GM12878 (cell line): ENCODE results near the gene MOGAT1. TPM values are rescaled to one million over a fixed set of nuclear protein-coding genes. Genes with fewer than 3 reads are reported as not detected.

Experiments used
- ATAC-seq: fragments of 200-7000 bp; cut with Tn5 transposase; 3 replicates; pipeline ENCODE4 v1.9.1; 2020; ENCODE audit warnings: mild to moderate bottlenecking, moderate library complexity
- BruUV-seq: library from RNA; stranded (reverse); fragments of 400-500 nt; replicated peaks from 2 replicates; lab custom pipeline; 2021; lab: Mats Ljungman, UMichigan
- CTCF ChIA-PET: fragments of 300-600 bp; sonication (Branson Sonifier 250); formaldehyde crosslinking; extraction: SDS; loops from one replicate; lab custom pipeline; 2021; ENCODE audit warnings: inconsistent platforms; lab: Yijun Ruan, JAX
- POLR2A ChIA-PET: fragments of 350-600 bp; formaldehyde crosslinking; extraction: SDS; loops from one replicate; lab custom pipeline; 2021; ENCODE audit warnings: inconsistent platforms; lab: Charles Lee
- RAD21 ChIA-PET: fragments of 300-600 bp; sonication (Branson Sonifier 250); formaldehyde crosslinking; loops from one replicate; lab custom pipeline; 2023; ENCODE audit warnings: antibody characterized with exemption; ENCODE audit not compliant: unreplicated experiment; lab: Charles Lee
- SMC1A ChIA-PET: fragments of 300-600 bp; sonication (Branson Sonifier 250); formaldehyde crosslinking; loops from one replicate; lab custom pipeline; 2023; ENCODE audit not compliant: unreplicated experiment, uncharacterized antibody; lab: Charles Lee
- DNase-seq: peaks from one replicate; pipeline ENCODE4 v3.0.0-alpha.2; 2011; ENCODE audit warnings: low read depth, low spot score
- FAIRE-seq: peaks from 3 replicates; lab custom pipeline; 2011; peaks lifted over from hg19 to GRCh38; lab: Jason Lieb, UNC
- H2AFZ ChIP-seq: 2 replicates; pipeline ENCODE4 v1.6.0; 2011; ENCODE audit warnings: low read depth, low read length, control low read depth; ENCODE audit not compliant: control insufficient read depth
- H3K27ac ChIP-seq: 2 replicates; pipeline ENCODE4 v1.5.1; 2011; ENCODE audit warnings: control low read depth; ENCODE audit not compliant: control insufficient read depth, insufficient read depth
- H3K27me3 ChIP-seq, 2 experiments: replicated peaks in 1 of 2; 2 replicates each; pipeline versions ENCODE4 v1.6.0 to v1.6.1; 2011; ENCODE audit warnings: low read length in 1 of 2; ENCODE audit not compliant: control insufficient read depth in 2 of 2, insufficient read depth in 2 of 2
- H3K36me3 ChIP-seq, 2 experiments: 2 replicates each; pipeline ENCODE4 v1.5.1; 2011; ENCODE audit warnings: low read length in 1 of 2; ENCODE audit not compliant: control insufficient read depth in 2 of 2, insufficient read depth in 2 of 2
- H3K4me1 ChIP-seq: 2 replicates; pipeline ENCODE4 v1.6.1; 2011; ENCODE audit warnings: mild to moderate bottlenecking, low read length, moderate library complexity, mixed read lengths; ENCODE audit not compliant: control insufficient read depth, insufficient read depth
- H3K4me2 ChIP-seq: 2 replicates; pipeline ENCODE4 v1.6.0; 2011; ENCODE audit warnings: control low read depth; ENCODE audit not compliant: control insufficient read depth, insufficient read depth
- H3K4me3 ChIP-seq: fragments of 200-600 bp; sonication (generic); 2 replicates; pipeline ENCODE4 v1.5.1; 2016
- H3K79me2 ChIP-seq: 2 replicates; pipeline ENCODE4 v1.6.0; 2011; ENCODE audit warnings: low read length; ENCODE audit not compliant: control insufficient read depth, insufficient read depth
- H3K9ac ChIP-seq: 2 replicates; pipeline ENCODE4 v1.8.0; 2011; ENCODE audit warnings: low read length, control low read depth, mixed read lengths; ENCODE audit not compliant: control insufficient read depth, insufficient read depth
- H3K9me3 ChIP-seq: replicated peaks from 3 replicates; pipeline ENCODE4 v1.5.1; 2011; ENCODE audit warnings: mild to moderate bottlenecking, low read length; ENCODE audit not compliant: control insufficient read depth, insufficient read depth
- H4K20me1 ChIP-seq: 2 replicates; pipeline ENCODE4 v1.6.0; 2011; ENCODE audit not compliant: control insufficient read depth, insufficient read depth
- EED ChIP-seq: sonication (generic); IDR thresholded peaks from 2 replicates; pipeline ENCODE4 v1.6.1; 2016; ENCODE audit warnings: antibody characterized with exemption, low read depth
- FOXM1 ChIP-seq: IDR thresholded peaks from 2 replicates; pipeline ENCODE4 v1.6.1; 2012; ENCODE audit warnings: low read depth, mild to moderate bottlenecking, inconsistent platforms, low read length, moderate library complexity
- HDAC2 ChIP-seq: fragments of 200-600 bp; sonication (generic); IDR thresholded peaks from 2 replicates; pipeline ENCODE4 v1.6.1; 2017
- IKZF2 ChIP-seq, 2 experiments: fragments of 450-650 bp; IDR thresholded peaks; 2 replicates each; pipeline ENCODE4 v1.6.1; 2017; ENCODE audit warnings: mild to moderate bottlenecking in 2 of 2, moderate library complexity in 2 of 2
- IRF4 ChIP-seq: IDR thresholded peaks from 2 replicates; pipeline ENCODE4 v1.6.1; 2011; ENCODE audit warnings: low read depth, low read length
- NFIC ChIP-seq: IDR thresholded peaks from 2 replicates; pipeline ENCODE4 v1.6.1; 2012; ENCODE audit warnings: low read depth, mild to moderate bottlenecking, inconsistent platforms, low read length, moderate library complexity
- NFXL1 ChIP-seq: fragments of 450-650 bp; IDR thresholded peaks from 2 replicates; pipeline ENCODE4 v1.6.1; 2017; ENCODE audit warnings: antibody characterized with exemption, mild to moderate bottlenecking, borderline replicate concordance
- NFYB ChIP-seq: IDR thresholded peaks from 2 replicates; pipeline ENCODE4 v1.6.1; 2011; ENCODE audit warnings: low read depth, mild to moderate bottlenecking, low read length, improper control_type of control experiment, moderate library complexity; ENCODE audit not compliant: insufficient read depth
- SIN3A ChIP-seq: IDR thresholded peaks from 2 replicates; pipeline ENCODE4 v1.6.1; 2012; ENCODE audit warnings: low read depth, low read length, improper control_type of control experiment
- SPI1 ChIP-seq: IDR thresholded peaks from 2 replicates; pipeline ENCODE4 v1.6.1; 2011; ENCODE audit warnings: low read depth, mild to moderate bottlenecking, low read length, moderate library complexity, borderline replicate concordance; ENCODE audit not compliant: insufficient read depth
- WRNIP1 ChIP-seq: IDR thresholded peaks from 2 replicates; pipeline ENCODE4 v1.6.1; 2011; ENCODE audit warnings: low read depth, low read length, improper control_type of control experiment, borderline replicate concordance
- ZNF274 ChIP-seq: IDR thresholded peaks from one replicate; pipeline ENCODE4 v1.8.0; 2011; ENCODE audit not compliant: insufficient read length, insufficient read depth
- ZSCAN29 ChIP-seq: fragments of 450-650 bp; IDR thresholded peaks from 2 replicates; pipeline ENCODE4 v1.6.1; 2017; ENCODE audit warnings: mild to moderate bottlenecking, moderate library complexity
- WGBS: methylation state at CpG from one replicate; pipeline ENCODE4 v1.1.6; 2016; ENCODE audit warnings: low lambda C conversion rate; ENCODE audit not compliant: insufficient replicate concordance, insufficient coverage; ENCODE audit errors: missing lambda C conversion rate; 5-methylcytosine and 5-hydroxymethylcytosine counted together
- in situ Hi-C: fragments of 300-500 bp; cut with MboI; formaldehyde crosslinking; loops from 9 replicates; pipeline ENCODE4 v1.14.3; 2018; ENCODE audit warnings: mixed read lengths
- intact Hi-C: fragments of 100-400 bp; cut with micrococcal nuclease; formaldehyde crosslinking; loops from one replicate; pipeline ENCODE4 v1.14.2; 2022; ENCODE audit not compliant: unreplicated experiment
- polyA plus RNA-seq, 11 experiments: library from polyadenylated mRNA; depleted of rRNA in 4 of 11; unstranded in 6 of 11; stranded (reverse) in 5 of 11; fragments of >200 nt; fragmentation: Nextera tagmentation in 4 of 11; fragmentation: Illumina TruSeq in 1 of 11; extraction: Ambion mirVana in 4 of 11; extraction: Trizol in 1 of 11; gene quantifications; 1 replicate in 1 of 11; 2 replicates in 10 of 11; pipeline versions ENCODE4 v1.2.1 to v1.2.3, GENCODE V29; 2011 to 2016; ENCODE audit warnings: inconsistent platforms in 2 of 11, missing spikeins in 2 of 11, low read depth in 1 of 11
- total RNA-seq, 4 experiments: library from RNA; depleted of rRNA in 3 of 4; stranded (reverse); fragments of >200 nt in 3 of 4; fragmentation: Illumina TruSeq in 1 of 4; extraction: Trizol in 1 of 4; gene quantifications; 2 replicates each; pipeline versions ENCODE4 v1.2.1 to v1.2.3, GENCODE V29; 2013 to 2021
- TF ChIP-seq, protein P1 (sequence below): fragments of 450-650 bp; IDR thresholded peaks from 2 replicates; pipeline ENCODE4 v1.6.1; 2018; ENCODE audit warnings: borderline replicate concordance, mild to moderate bottlenecking; ENCODE audit not compliant: partially characterized antibody
- TF ChIP-seq, protein P2 (sequence below): IDR thresholded peaks from 2 replicates; pipeline ENCODE4 v1.6.1; 2011; ENCODE audit warnings: low read depth, mild to moderate bottlenecking, low read length, moderate library complexity, borderline replicate concordance; ENCODE audit errors: extremely low read depth

MOGAT1 gene
- total and polyA plus RNA-seq, 10 of the 15 experiments (the other 5 are each of a cell fraction or from before 2014, with no cell fraction given) = not detected

DNA sequence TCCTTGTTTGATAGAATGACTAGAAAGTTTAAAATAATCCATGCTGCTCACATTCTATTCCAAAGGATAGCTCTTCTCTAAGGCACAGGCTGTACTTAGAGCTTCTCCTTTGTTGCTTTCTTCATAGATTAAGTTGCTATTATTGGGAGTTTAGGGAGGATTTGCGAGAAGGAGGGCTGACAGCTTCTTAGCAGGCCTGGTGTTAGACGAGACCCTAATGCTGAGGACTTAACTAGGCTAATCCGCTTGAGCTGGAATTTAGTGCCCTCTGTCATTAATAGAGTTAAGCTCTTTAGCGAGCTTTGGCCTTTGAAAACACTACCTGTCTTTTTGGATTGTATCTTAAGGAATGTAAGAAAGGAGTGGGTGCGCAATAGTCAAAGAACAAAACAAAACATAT lies 81.3 kb downstream of the MOGAT1 start (continued):
- TF ChIP-seq, protein P1, sequence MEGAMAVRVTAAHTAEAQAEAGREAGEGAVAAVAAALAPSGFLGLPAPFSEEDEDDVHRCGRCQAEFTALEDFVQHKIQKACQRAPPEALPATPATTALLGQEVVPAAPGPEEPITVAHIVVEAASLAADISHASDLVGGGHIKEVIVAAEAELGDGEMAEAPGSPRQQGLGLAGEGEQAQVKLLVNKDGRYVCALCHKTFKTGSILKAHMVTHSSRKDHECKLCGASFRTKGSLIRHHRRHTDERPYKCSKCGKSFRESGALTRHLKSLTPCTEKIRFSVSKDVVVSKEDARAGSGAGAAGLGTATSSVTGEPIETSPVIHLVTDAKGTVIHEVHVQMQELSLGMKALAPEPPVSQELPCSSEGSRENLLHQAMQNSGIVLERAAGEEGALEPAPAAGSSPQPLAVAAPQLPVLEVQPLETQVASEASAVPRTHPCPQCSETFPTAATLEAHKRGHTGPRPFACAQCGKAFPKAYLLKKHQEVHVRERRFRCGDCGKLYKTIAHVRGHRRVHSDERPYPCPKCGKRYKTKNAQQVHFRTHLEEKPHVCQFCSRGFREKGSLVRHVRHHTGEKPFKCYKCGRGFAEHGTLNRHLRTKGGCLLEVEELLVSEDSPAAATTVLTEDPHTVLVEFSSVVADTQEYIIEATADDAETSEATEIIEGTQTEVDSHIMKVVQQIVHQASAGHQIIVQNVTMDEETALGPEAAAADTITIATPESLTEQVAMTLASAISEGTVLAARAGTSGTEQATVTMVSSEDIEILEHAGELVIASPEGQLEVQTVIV = no peak
- TF ChIP-seq NFYB (no peak), NFXL1 (no peak), IRF4 (no peak)

DNA sequence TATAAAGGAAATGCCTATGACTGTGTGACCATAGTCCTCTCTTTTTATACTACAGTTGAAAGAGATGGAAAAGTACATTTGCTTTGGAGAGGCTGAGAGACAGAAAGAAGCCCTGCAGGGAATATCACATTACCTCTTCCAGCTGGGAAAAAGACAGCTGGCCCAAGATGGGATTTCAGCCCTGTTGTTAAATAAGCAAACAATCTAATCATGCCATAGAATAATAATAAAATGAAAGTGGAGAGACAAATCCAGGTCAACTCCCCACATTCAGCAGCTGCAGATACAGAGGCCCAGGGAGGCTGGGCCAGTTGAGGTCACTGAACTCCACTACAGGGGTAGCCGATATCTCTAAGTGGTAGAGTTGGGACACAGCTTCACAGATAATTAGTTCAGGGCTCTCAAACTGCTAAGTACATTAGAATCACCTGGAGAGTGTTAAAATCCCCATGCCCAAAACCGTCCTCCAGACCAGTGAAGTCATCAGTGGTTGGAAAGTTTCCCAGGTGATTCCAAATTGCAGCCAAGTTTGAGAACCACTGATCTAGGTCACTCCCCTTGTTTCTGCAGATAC lies 81.9 kb downstream of the MOGAT1 start:
- TF ChIP-seq FOXM1 = no peak
- TF ChIP-seq HDAC2 = no peak
- no peak for TF ChIP-seq EED
- no peak for TF ChIP-seq IKZF2 (IDR thresholded peaks at IDR 0.05)
- TF ChIP-seq ZNF274 = no peak
- TF ChIP-seq ZSCAN29 = no peak
- no peak for TF ChIP-seq NFIC
- TF ChIP-seq, protein P2, sequence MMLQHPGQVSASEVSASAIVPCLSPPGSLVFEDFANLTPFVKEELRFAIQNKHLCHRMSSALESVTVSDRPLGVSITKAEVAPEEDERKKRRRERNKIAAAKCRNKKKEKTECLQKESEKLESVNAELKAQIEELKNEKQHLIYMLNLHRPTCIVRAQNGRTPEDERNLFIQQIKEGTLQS = no peak
- TF ChIP-seq SIN3A = no peak
- TF ChIP-seq WRNIP1 = no peak
- no peak for TF ChIP-seq SPI1
- TF ChIP-seq, all 136 proteins: peak for 0
- no peak overlapping the region for H3K4me3 ChIP-seq
- in situ Hi-C loops (no loop called here), intact Hi-C loops (no loop called here)
- H3K9me3 ChIP-seq = no peaks in the 10 kb centered on the region
- POLR2A ChIA-PET = interaction anchor here (1.0 kb wide), 1 partner anchor 23 kb away, joined by 4 read pairs; no protein-coding TSS in a partner anchor
- no peaks in the 10 kb centered on the region for H4K20me1 ChIP-seq
- H3K27ac ChIP-seq = no peak overlapping the region
- CTCF ChIA-PET = interaction anchor here (0.9 to 1.0 kb wide), 2 partner anchors 13 to 47 kb away, joined by 3 read pairs; no protein-coding TSS in a partner anchor
- no peaks in the 10 kb centered on the region for H3K4me1 ChIP-seq
- RAD21 ChIA-PET = no interaction called here
- no peaks in the 10 kb centered on the region for H3K79me2 ChIP-seq
- no peaks in the 10 kb centered on the region for H3K27me3 ChIP-seq
- SMC1A ChIA-PET = interaction anchor here (1.3 kb wide), 1 partner anchor 44 kb away, joined by 4 read pairs; no protein-coding TSS in a partner anchor
- no peak for FAIRE-seq
- 71% methylated on average over 2 of the region's 2 CpGs for WGBS
- ATAC-seq = no peak
- H3K4me2 ChIP-seq = no peak overlapping the region
- BruUV-seq = no TSS peak
- H2AFZ ChIP-seq = no peak overlapping the region
- H3K9ac ChIP-seq = no peak overlapping the region
- no peaks in the 10 kb centered on the region for H3K36me3 ChIP-seq
- no peak for DNase-seq
